Globus pallidus (tissue), 1 donor: Measurements from ENCODE around the gene ZNF385C.

Experiments used
- DNase-seq: peaks from one replicate; pipeline ENCODE4 v3.0.0-alpha.2; 2015; ENCODE audit warnings: low spot score

Gene ZNF385C

GRCh38 chr17:42125565-42125964 is 27.3 kb upstream of the ZNF385C start:
- DNase-seq = no peak

- no peak for DNase-seq
Measured at GRCh38 chr17:42124256-42124655, 26.0 kb upstream of the ZNF385C start.

GRCh38 chr17:42122371-42123303 is 24.4 kb upstream of the ZNF385C start, which contains the start of gene HSPB9:
Gene HSPB9 (plus strand): TSS chr17:42122804. CDS start chr17:42122851, 47 bp downstream.
- DNase-seq = no peak

GRCh38 chr17:42120770-42121769 is 22.8 kb upstream of the ZNF385C start, which contains the start of gene KAT2A:
Gene KAT2A (minus strand): TSS chr17:42121367. CDS start chr17:42121304, 63 bp downstream.
- peak; percentile 81 for DNase-seq

GRCh38 chr17:42120161-42120769 is 22.0 kb upstream of the ZNF385C start:
- no peak for DNase-seq

- no peak for DNase-seq
Measured at GRCh38 chr17:42119301-42119700, 21.0 kb upstream of the ZNF385C start.

GRCh38 chr17:42118545-42118944 is 20.3 kb upstream of the ZNF385C start:
- no peak for DNase-seq

- DNase-seq = no peak
Measured at GRCh38 chr17:42118126-42118510, 19.8 kb upstream of the ZNF385C start.

GRCh38 chr17:42117397-42118125 is 19.3 kb upstream of the ZNF385C start:
- DNase-seq = no peak

- peak; percentile 57 for DNase-seq
Measured at GRCh38 chr17:42116705-42117396, 18.6 kb upstream of the ZNF385C start.

- no peak for DNase-seq
Measured at GRCh38 chr17:42114118-42114517, 15.8 kb upstream of the ZNF385C start.

GRCh38 chr17:42113293-42114069 is 15.2 kb upstream of the ZNF385C start:
- DNase-seq = no peak

- peak; percentile 72 for DNase-seq
Measured at GRCh38 chr17:42112552-42113176, 14.4 kb upstream of the ZNF385C start, which contains the start of gene DHX58. Gene DHX58 (minus strand): TSS chr17:42112714. CDS start chr17:42111892, 822 bp downstream.

- no peak for DNase-seq
Measured at GRCh38 chr17:42111871-42112551, 13.7 kb upstream of the ZNF385C start.

GRCh38 chr17:42111265-42111636 is 13.0 kb upstream of the ZNF385C start:
- DNase-seq = no peak

- DNase-seq = no peak
Measured at GRCh38 chr17:42110301-42111264, 12.3 kb upstream of the ZNF385C start.

- no peak for DNase-seq
Measured at GRCh38 chr17:42109086-42109485, 10.8 kb upstream of the ZNF385C start.
